Neural crest cell (in vitro differentiated cells): ENCODE results near the gene C6orf136. TPM values are rescaled to one million over a fixed set of nuclear protein-coding genes. Genes with fewer than 3 reads are reported as not detected.

Experiments used
- DNase-seq: peaks from one replicate; pipeline ENCODE4 v3.0.0; 2021; ENCODE audit warnings: low read depth, mixed read lengths, low spot score
- H3K27ac Mint-ChIP-seq: one replicate; pipeline ENCODE4 v1.8.0; 2021; ENCODE audit warnings: mild to moderate bottlenecking, mixed read lengths; ENCODE audit not compliant: unreplicated experiment
- H3K27me3 Mint-ChIP-seq: 2 replicates; pipeline ENCODE4 v1.8.0; 2021; ENCODE audit warnings: low read depth, mild to moderate bottlenecking, mixed read lengths
- H3K36me3 Mint-ChIP-seq: 2 replicates; pipeline ENCODE4 v1.8.0; 2021; ENCODE audit warnings: low read depth, mild to moderate bottlenecking, mixed read lengths
- H3K4me1 Mint-ChIP-seq: 2 replicates; pipeline ENCODE4 v1.8.0; 2021; ENCODE audit warnings: mixed read lengths
- H3K4me3 Mint-ChIP-seq: one replicate; pipeline ENCODE4 v1.8.0; 2021; ENCODE audit warnings: mild to moderate bottlenecking, mixed read lengths
- H3K9me3 Mint-ChIP-seq: 2 replicates; pipeline ENCODE4 v1.8.0; 2021; ENCODE audit warnings: mixed read lengths
- total RNA-seq: library from RNA; stranded (reverse); gene quantifications from 2 replicates; pipeline ENCODE4 v1.2.1, GENCODE V29; 2021
- TF ChIP-seq, protein P1 (sequence below): fragments of 200-600 bp; sonication (generic); conservative IDR thresholded peaks from 2 replicates; pipeline ENCODE4 v1.5.0; 2021; ENCODE audit warnings: antibody characterized with exemption, mild to moderate bottlenecking

C6orf136 gene
- total RNA-seq, 1 donor from 2014 or later = 17.4 TPM

- TF ChIP-seq, protein P1, sequence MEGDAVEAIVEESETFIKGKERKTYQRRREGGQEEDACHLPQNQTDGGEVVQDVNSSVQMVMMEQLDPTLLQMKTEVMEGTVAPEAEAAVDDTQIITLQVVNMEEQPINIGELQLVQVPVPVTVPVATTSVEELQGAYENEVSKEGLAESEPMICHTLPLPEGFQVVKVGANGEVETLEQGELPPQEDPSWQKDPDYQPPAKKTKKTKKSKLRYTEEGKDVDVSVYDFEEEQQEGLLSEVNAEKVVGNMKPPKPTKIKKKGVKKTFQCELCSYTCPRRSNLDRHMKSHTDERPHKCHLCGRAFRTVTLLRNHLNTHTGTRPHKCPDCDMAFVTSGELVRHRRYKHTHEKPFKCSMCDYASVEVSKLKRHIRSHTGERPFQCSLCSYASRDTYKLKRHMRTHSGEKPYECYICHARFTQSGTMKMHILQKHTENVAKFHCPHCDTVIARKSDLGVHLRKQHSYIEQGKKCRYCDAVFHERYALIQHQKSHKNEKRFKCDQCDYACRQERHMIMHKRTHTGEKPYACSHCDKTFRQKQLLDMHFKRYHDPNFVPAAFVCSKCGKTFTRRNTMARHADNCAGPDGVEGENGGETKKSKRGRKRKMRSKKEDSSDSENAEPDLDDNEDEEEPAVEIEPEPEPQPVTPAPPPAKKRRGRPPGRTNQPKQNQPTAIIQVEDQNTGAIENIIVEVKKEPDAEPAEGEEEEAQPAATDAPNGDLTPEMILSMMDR = no peak
- Mint-ChIP-seq H3K27me3 (no peaks in the 10 kb centered on the region), H3K9me3 (no peaks in the 10 kb centered on the region), H3K4me1 (peaks cover 72% of the 10 kb centered on the region), H3K27ac (no peak overlapping the region), H3K36me3 (no peaks in the 10 kb centered on the region), H3K4me3 (peak overlapping the region; percentile 96)
- no peak for DNase-seq
Measured at GRCh38 chr6:30688569-30688968, 41.6 kb downstream of the C6orf136 start.

GRCh38 chr6:30689022-30689865 lies 42.3 kb downstream of the C6orf136 start:
- Mint-ChIP-seq H3K4me3 (peak overlapping the region; percentile 96), H3K27me3 (no peaks in the 10 kb centered on the region), H3K27ac (peak overlapping the region; percentile 60), H3K36me3 (no peaks in the 10 kb centered on the region), H3K9me3 (no peaks in the 10 kb centered on the region), H3K4me1 (peaks cover 65% of the 10 kb centered on the region)
- TF ChIP-seq, protein P1 = no peak
- no peak for DNase-seq

GRCh38 chr6:30689985-30690384 lies 43.1 kb downstream of the C6orf136 start:
- peak overlapping the region; percentile 96 for H3K4me3 Mint-ChIP-seq
- H3K9me3 Mint-ChIP-seq = peaks cover 1% of the 10 kb centered on the region
- peak overlapping the region; percentile 96 for H3K27ac Mint-ChIP-seq
- peaks cover 61% of the 10 kb centered on the region for H3K4me1 Mint-ChIP-seq
- H3K27me3 Mint-ChIP-seq = no peaks in the 10 kb centered on the region
- no peaks in the 10 kb centered on the region for H3K36me3 Mint-ChIP-seq
- DNase-seq = no peak
- TF ChIP-seq, protein P1 = no peak

- Mint-ChIP-seq H3K4me3 (peak within 1 kb of the TSS; percentile 96), H3K27me3 (no peaks in the 10 kb centered on the region), H3K9me3 (peaks cover 2% of the 10 kb centered on the region), H3K4me1 (peaks cover 55% of the 10 kb centered on the region), H3K27ac (peak within 1 kb of the TSS; percentile 96), H3K36me3 (no peaks in the 10 kb centered on the region)
- TF ChIP-seq, protein P1 = no peak
- peak; percentile 75 for DNase-seq
Measured at GRCh38 chr6:30690403-30691207, 43.7 kb downstream of the C6orf136 start, which contains the start of gene NRM. Gene NRM (minus strand): TSS chr6:30690984. CDS start chr6:30690974, 10 bp downstream.

DNA sequence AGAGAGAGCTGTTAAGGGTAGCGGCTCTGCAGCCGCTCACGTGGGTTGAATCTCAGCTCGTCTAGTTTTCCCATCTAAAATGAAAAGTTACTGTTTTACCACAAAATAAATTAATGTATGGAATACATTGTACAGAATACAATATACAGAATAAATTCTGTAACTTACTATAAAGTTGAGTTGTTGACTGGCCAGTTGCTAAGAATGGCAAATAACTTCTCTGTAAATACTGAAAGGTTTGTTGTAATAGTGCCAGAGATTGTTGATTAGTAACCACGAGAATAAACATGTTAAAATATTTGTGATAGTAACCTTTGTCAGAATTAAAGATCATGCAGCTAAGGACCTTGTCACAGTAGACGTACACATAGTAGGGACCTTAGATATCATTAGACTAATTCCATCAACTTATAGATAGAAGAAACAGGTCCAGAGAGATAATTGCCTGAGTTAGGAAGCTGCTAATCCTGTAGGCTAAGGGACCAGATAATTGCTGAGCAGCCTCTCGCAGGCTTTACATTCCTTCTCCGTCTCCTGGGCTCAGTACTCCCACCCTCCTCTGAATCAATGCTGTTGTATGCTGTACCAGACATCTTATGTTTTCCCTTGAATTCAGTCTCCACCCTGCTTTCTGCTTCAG lies 44.4 kb downstream of the C6orf136 start:
- Mint-ChIP-seq H3K27ac (peak overlapping the region; percentile 73), H3K9me3 (peaks cover 2% of the 10 kb centered on the region), H3K27me3 (no peaks in the 10 kb centered on the region), H3K36me3 (no peaks in the 10 kb centered on the region), H3K4me1 (peaks cover 47% of the 10 kb centered on the region), H3K4me3 (peak overlapping the region; percentile 86)
- TF ChIP-seq, protein P1 = no peak
- DNase-seq = no peak
